Loucy (cell line): ENCODE measurements around the gene YAP1.
A peak's percentile ranks its signal among the peaks of the same experiment; 100 is the strongest.

Source experiments
- H2AFZ ChIP-seq: fragments of 200-600 bp; sonication (generic); 2 replicates; pipeline ENCODE4 v1.6.0; 2016; ENCODE audit warnings: antibody characterized with exemption, mild to moderate bottlenecking, low read length, moderate library complexity
- H3F3A ChIP-seq: fragments of 200-600 bp; 2 replicates; pipeline ENCODE4 v1.6.0; 2016; ENCODE audit warnings: antibody characterized with exemption, low read depth, mild to moderate bottlenecking
- H3K27me3 ChIP-seq: fragments of 200-600 bp; sonication (generic); 2 replicates; pipeline ENCODE4 v1.6.1; 2014; ENCODE audit warnings: low read length, mild to moderate bottlenecking; ENCODE audit not compliant: insufficient read depth, poor library complexity, severe bottlenecking
- H3K36me3 ChIP-seq: fragments of 200-600 bp; sonication (generic); 2 replicates; pipeline ENCODE4 v1.6.1; 2016; ENCODE audit warnings: low read length; ENCODE audit not compliant: insufficient read depth
- H3K4me1 ChIP-seq: fragments of 200-600 bp; sonication (generic); 2 replicates; pipeline ENCODE4 v1.5.1; 2014; ENCODE audit warnings: low read length, mild to moderate bottlenecking; ENCODE audit not compliant: insufficient read depth, poor library complexity, severe bottlenecking
- H3K4me2 ChIP-seq: fragments of 200-600 bp; sonication (generic); 2 replicates; pipeline ENCODE4 v1.6.0; 2014; ENCODE audit warnings: antibody characterized with exemption, low read length, low read depth, mild to moderate bottlenecking; ENCODE audit not compliant: poor library complexity, severe bottlenecking
- H3K4me3 ChIP-seq: fragments of 200-600 bp; sonication (generic); 2 replicates; pipeline ENCODE4 v1.5.1; 2014; ENCODE audit warnings: low read length, mild to moderate bottlenecking, mixed read lengths; ENCODE audit not compliant: poor library complexity, severe bottlenecking
- H3K79me2 ChIP-seq: fragments of 200-600 bp; sonication (generic); 2 replicates; pipeline ENCODE4 v1.6.1; 2014; ENCODE audit warnings: low read length; ENCODE audit not compliant: insufficient read depth
- H3K9ac ChIP-seq: fragments of 200-600 bp; sonication (generic); 2 replicates; pipeline ENCODE4 v1.6.0; 2014; ENCODE audit warnings: mild to moderate bottlenecking, low read depth, low read length, moderate library complexity; ENCODE audit not compliant: poor library complexity, severe bottlenecking
- H3K9me2 ChIP-seq: fragments of 200-600 bp; sonication (generic); replicated peaks from 2 replicates; pipeline ENCODE4 v1.6.1; 2016; ENCODE audit warnings: low read depth, low read length, mixed read lengths
- H3K9me3 ChIP-seq: fragments of 200-600 bp; sonication (generic); 2 replicates; pipeline ENCODE4 v1.6.1; 2014; ENCODE audit warnings: mild to moderate bottlenecking, antibody characterized with exemption, low read length, low read depth; ENCODE audit not compliant: insufficient read depth
- H4K20me1 ChIP-seq: fragments of 200-600 bp; sonication (generic); 2 replicates; pipeline ENCODE4 v1.6.0; 2014; ENCODE audit warnings: antibody characterized with exemption, low read length, mild to moderate bottlenecking; ENCODE audit not compliant: insufficient read depth, poor library complexity, severe bottlenecking
- EZH2phosphoT487 ChIP-seq: fragments of 200-600 bp; IDR thresholded peaks from 2 replicates; pipeline ENCODE4 v1.6.1; 2018; ENCODE audit warnings: antibody characterized with exemption, mild to moderate bottlenecking, moderate library complexity, borderline replicate concordance
- TF ChIP-seq, protein P1 (sequence below): fragments of 200-600 bp; sonication (generic); conservative IDR thresholded peaks from 2 replicates; pipeline ENCODE4 v1.5.1; 2014; ENCODE audit warnings: mild to moderate bottlenecking, antibody characterized with exemption, low read length

Gene YAP1

GRCh38 chr11:102268083-102268984 is 158.1 kb downstream of the YAP1 start:
- TF ChIP-seq, protein P1, sequence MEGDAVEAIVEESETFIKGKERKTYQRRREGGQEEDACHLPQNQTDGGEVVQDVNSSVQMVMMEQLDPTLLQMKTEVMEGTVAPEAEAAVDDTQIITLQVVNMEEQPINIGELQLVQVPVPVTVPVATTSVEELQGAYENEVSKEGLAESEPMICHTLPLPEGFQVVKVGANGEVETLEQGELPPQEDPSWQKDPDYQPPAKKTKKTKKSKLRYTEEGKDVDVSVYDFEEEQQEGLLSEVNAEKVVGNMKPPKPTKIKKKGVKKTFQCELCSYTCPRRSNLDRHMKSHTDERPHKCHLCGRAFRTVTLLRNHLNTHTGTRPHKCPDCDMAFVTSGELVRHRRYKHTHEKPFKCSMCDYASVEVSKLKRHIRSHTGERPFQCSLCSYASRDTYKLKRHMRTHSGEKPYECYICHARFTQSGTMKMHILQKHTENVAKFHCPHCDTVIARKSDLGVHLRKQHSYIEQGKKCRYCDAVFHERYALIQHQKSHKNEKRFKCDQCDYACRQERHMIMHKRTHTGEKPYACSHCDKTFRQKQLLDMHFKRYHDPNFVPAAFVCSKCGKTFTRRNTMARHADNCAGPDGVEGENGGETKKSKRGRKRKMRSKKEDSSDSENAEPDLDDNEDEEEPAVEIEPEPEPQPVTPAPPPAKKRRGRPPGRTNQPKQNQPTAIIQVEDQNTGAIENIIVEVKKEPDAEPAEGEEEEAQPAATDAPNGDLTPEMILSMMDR: peak; percentile 51
- TF ChIP-seq EZH2phosphoT487: no peak
- H3K4me2 ChIP-seq: peak overlapping the region; percentile 73
- H3K79me2 ChIP-seq: no peaks in the 10 kb centered on the region
- no peak overlapping the region for H3K9ac ChIP-seq
- peaks cover 14% of the 10 kb centered on the region for H3K4me1 ChIP-seq
- no peaks in the 10 kb centered on the region for H3K9me3 ChIP-seq
- no peaks in the 10 kb centered on the region for H4K20me1 ChIP-seq
- H2AFZ ChIP-seq: peak overlapping the region; percentile 53
- no peaks in the 10 kb centered on the region for H3K27me3 ChIP-seq
- no peaks in the 10 kb centered on the region for H3F3A ChIP-seq
- H3K9me2 ChIP-seq: no peaks in the 10 kb centered on the region
- peak overlapping the region; percentile 63 for H3K4me3 ChIP-seq
- no peaks in the 10 kb centered on the region for H3K36me3 ChIP-seq

- peaks cover 14% of the 10 kb centered on the region for H3K4me1 ChIP-seq
- TF ChIP-seq, protein P1: no peak; the same call in 1 of the 2 replicates
- TF ChIP-seq EZH2phosphoT487: no peak
- no peaks in the 10 kb centered on the region for H3K79me2 ChIP-seq
- H3K4me2 ChIP-seq: peak overlapping the region; percentile 73
- H3K27me3 ChIP-seq: no peaks in the 10 kb centered on the region
- no peaks in the 10 kb centered on the region for H4K20me1 ChIP-seq
- H2AFZ ChIP-seq: peak overlapping the region; percentile 53
- H3K9ac ChIP-seq: no peak overlapping the region
- no peaks in the 10 kb centered on the region for H3F3A ChIP-seq
- H3K9me2 ChIP-seq: no peaks in the 10 kb centered on the region
- H3K9me3 ChIP-seq: no peaks in the 10 kb centered on the region
- H3K4me3 ChIP-seq: peak overlapping the region; percentile 63
- no peaks in the 10 kb centered on the region for H3K36me3 ChIP-seq
Measured at GRCh38 chr11:102268985-102269470, 158.8 kb downstream of the YAP1 start.

DNA sequence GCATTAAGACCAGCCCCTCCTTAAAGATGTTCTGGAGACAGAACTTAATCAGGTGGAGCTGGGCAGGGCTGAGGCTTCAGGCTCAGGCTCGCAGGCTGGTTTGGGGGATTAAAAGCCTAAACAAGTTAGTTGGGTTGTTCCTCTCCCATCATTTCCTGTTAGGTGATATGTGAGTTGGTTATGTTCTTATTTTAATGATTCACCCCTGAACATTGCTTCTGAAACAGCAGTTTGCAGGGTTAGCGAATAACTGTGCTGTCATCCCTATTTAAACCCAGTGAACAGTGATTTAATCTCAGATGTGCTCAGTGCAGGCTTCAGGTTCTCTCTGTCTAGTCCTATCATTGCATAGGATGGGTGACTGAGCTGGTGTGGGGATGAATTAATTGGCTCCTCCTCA is 159.7 kb downstream of the YAP1 start:
- no peaks in the 10 kb centered on the region for H3K9me3 ChIP-seq
- H3K79me2 ChIP-seq: no peaks in the 10 kb centered on the region
- no peak for TF ChIP-seq EZH2phosphoT487
- TF ChIP-seq, protein P1: no peak
- no peaks in the 10 kb centered on the region for H3K9me2 ChIP-seq
- no peaks in the 10 kb centered on the region for H4K20me1 ChIP-seq
- peaks cover 14% of the 10 kb centered on the region for H3K4me1 ChIP-seq
- H3K36me3 ChIP-seq: no peaks in the 10 kb centered on the region
- H3F3A ChIP-seq: no peaks in the 10 kb centered on the region
- no peak overlapping the region for H3K9ac ChIP-seq
- no peak overlapping the region for H2AFZ ChIP-seq
- H3K4me2 ChIP-seq: peak overlapping the region; percentile 73
- no peak overlapping the region for H3K4me3 ChIP-seq
- no peaks in the 10 kb centered on the region for H3K27me3 ChIP-seq
